ENCODE measurements around the gene KCTD7.
"Not testable (repeated sequence)": the region's sequence is repeated elsewhere in the genome, so short reads cannot be mapped to it uniquely, and the experiment has no call there.

The KCTD7 gene

DNA sequence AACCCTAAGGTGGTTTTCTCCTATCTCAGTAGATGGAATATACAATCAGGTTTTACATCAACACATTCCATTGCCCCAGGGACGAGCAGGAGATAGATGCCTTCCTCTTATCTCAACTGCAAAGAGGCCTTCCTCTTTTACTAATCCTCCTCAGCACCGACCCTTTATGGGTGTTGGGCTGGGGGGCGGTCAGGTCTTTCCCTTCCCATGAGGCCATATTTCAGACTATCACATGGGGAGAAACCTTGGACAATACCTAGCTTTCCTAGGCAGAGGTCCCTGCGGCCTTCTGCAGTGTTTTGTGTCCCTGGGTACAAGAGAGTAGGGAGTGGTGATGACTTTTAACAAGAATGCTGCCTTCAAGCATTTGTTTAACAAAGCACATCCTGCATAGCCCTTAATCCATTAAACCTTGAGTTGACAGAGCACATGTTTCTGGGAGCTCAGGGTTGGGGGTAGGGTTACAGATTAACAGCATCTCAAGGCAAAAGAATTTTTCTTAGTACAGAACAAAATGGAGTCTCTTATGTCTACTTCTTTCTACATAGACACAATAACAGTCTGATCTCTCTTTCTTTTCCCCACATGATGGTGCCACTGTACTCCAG lies 9.2 kb upstream of the KCTD7 start:
- peak; percentile 6 for DNase-seq

DNA sequence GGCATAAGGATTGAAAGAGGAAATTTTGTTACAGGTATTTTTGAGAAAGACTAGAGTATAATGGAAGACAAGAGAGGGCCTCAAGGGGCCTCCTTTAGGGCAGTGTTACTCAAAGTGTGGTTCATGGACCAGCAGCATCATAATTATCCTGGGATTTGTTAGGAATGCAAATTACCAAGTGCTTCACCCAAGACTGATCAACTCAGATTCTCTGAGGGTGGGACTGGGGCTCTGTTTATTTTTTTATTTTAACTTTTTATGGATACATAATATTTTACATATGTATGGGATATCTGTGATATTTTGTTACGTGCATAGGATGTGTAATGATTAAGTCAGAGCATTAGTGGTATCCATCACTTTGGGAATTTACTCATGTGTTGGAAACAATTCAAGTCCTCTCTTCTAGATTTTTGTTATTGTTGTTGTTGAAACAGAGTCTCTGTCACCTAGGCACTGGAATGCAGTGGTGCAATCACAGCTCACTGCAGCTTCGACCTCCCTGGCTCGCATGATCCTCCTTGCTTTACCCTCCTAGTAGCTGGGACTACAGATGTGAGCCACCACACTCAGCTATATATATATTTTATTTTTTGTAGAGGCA lies 2.2 kb upstream of the KCTD7 start:
- DNase-seq: peak; percentile 85

DNA sequence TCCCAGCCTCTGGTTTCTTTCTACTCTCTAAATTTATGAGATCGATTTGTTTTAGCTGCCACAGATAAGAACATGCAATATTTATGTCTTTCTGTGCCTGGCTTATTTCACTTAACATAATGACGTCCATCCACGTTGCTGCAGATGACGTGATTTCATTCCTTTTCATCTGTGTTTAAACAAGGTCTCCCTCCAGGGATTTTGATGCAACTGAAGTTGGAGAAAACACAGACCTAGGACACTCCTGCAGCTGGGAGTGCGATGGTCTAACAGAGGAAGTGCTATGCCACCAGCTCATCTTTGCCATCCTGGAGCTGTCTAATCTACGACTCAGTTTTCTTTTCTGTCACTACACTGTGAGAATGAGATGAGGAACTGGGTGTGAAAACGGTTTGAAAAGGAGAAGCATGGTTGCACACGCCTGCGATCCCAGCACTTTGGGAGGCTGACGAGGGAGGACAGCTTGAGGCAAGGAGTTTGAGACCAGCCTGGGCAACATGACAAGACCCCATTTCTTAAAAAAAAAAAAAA lies 1.5 kb upstream of the KCTD7 start:
- peak; percentile 50 for DNase-seq

DNA sequence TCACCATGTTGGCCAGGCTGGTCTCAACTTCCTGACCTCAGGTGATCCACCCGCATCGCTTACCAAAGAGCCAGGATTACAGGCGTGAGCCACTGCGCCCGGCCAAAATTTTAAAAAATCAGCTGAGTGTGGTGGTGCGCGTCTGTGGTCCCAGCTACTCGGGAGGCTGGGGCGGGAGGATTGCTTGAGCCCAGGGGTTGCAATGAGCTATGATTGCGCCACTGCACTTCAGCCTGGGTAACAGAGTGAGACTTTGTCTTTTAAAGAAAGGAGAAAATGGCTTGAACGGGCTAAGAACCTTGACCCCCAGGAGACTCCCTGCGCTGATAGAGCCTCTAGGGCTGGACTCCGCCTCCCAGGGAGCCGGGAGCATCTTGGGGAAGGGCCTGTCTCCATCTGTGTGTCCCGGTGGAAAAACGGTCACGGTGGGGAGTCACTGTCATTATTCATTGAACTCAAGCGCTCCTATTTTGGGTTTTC lies 760 bp upstream of the KCTD7 start:
- DNase-seq: no peak

DNA sequence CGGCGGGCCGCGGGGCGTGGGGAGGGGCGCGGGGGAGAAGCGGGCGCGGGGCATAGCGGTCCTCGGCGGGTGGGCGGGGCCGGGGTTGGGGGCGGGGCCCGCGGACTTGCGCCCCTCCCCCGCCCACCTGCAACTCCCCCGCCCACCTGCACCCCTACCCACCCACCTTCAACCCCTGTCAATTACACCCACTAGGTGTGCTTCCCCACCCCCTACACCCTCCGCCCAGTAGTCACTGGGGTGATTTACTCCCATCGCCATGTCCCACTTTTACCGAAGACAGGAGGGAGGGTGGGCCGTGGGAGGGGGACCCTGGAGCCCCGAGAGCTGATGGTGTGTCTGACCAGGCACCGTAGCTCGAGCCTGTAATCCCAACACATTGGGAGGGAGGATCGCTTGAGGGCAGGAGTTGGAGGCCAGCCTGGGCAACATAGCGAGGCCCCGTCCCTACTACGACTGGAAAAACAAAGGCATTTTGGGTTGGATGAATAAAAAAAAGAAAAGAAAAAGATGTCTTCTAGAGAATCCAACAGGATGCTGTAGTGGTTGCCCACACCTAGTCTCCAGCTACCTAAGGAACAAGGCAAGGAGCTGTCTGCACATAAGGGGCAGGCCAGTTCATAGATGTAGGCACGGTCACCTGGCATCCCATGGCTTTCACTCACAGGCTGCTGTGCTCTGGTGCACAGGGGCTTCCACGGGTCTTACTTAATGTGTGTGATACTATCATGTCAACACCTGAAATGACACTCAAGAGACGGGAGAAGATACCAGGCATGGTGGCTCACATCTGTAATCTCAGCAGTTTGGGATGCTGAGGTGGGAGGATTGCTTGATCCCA lies 761 bp downstream of the KCTD7 start:
- no peak for DNase-seq

DNA sequence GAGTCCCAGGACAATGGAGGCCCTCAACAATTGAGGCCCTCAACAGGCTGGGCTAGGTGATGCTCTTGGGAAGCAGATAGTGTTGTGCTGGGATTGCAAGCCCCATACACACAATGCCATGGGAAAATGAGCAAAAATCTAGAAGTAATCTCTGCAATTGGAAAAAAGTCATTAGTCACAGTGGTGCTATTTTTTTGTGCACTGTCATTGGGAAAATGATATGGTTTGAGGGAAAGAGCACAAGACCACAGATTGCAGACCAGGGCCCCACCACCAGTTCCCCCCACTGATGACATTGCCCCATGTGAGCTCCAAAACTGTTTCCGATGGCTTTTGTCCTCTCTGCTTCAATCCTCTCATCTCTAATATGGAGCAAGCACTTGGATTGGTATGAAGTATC lies 1.9 kb downstream of the KCTD7 start:
- DNase-seq: no peak

DNA sequence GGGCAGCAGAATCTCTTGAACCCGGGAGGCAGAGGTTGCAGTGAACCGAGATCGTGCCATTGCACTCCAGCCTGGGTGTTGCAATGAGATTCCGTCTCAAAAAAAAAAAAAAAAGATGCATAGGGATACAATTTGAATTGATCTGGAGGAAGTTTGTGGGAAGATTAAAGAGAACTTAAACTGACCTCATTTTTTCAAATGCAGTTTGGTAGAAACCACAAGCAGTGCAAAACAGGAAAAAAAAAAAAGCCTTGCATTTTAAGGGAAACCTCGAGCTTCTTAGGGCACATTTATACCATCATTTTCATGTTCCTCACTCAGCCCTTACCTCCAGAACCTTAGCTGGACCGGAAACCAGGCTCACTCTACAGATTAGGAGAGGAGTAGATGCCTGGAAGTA lies 2.8 kb downstream of the KCTD7 start:
- no peak for DNase-seq

DNA sequence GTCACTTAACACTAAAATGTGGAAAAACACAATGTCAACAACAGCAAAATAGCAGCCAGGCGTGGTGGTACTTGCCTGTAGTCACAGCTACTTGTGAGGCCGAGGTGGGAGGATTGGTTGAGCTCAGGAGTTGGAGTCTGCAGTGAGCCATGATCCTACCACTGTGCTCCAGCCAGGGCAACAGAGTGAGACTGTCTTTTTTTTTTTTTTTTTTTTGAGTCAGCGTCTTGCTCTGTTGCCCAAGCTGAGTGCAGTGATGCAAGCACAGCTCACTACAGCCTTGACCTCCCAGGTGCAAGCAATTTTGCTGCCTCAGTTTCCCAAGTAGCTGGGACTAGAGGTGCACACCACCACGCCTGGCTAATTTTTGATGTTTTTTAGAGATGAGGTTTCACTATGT lies 6.1 kb downstream of the KCTD7 start:
- DNase-seq: peak; percentile 4

DNA sequence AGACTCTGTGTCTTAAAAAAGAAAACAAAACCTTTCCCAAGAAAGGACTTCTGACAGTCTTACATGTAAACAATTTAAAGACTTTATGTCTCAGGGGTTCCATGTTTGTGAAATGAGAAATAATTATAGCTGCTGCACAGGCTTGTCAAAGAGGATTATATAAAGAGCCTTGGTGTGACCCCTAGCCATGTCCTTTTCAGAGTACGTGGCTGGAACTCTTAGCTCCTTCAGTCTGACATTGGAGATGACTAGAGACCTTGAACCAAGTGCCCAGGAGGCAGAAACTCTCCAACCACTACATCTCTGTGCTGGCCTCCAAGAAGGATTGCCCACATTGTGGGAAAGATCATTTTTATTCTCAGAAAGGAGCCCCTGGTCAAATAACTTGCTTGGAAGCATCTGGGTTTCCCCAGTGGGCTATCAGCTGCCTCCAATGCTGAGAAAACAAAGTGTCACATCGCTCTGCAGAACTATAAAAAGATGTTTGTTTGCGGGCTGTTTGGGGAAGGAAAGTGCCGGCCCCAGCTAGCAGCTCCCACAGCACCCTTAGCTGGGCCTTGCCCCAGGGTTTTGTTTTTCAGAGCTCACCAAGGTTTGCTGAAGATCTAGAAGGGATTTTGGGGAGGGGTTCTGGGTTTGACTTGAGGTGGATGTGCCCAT lies 6.8 kb downstream of the KCTD7 start:
- not testable (repeated sequence) for DNase-seq

DNA sequence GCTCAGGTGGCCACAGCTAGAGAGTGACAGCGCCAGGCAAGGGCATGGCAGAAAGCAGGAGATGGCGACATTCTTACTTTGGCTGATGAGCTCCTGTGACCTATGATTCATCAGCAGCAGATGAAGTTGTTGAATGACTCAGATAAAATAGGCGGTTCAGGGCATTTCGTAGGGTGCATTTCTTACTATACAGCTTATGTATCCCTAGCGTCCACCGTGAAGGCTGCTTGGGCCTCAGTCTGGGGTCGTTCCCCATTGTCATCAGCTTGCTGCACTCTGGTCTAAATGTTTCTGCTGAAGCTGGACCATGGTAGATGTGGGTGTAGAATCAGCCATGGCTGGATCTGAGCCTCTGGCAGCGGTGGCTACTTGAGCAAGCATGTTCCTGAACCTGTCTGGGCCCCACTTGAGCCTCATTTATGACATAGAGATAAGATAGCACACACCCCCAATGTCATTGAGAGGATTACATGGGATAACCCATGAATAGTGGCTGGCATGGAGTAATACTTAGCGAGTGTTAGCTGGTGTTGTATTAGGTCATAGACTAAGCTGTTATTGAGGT lies 7.4 kb downstream of the KCTD7 start:
- peak; percentile 87 for DNase-seq

DNA sequence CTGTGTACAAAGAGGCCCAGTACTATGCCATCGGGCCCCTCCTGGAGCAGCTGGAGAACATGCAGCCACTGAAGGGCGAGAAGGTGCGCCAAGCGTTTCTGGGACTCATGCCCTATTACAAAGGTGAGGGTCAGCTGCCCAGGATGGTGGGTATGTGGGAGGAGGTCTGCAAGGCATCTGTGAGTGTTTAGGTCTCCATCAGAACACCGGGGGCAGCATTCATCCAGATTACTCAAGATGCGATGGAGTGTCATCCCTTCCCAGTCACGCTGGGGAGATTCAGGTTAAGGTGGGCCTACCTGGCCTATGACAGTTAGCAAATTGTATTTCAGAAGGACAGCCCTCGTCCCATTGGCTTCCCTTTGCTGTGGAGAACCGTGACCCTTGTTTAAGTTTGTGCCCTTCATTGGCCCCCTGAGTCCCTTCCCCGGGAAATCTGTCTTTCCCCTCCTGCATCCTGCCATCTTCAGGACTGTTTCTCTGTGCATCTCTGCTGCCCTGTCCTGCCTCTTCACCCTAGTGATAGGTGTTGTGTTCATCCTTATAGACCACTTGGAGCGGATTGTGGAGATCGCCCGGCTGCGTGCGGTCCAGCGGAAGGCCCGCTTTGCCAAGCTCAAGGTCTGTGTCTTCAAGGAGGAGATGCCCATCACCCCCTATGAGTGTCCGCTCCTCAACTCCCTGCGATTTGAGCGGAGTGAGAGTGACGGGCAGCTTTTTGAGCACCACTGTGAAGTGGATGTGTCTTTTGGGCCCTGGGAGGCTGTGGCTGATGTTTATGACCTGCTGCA lies 9.8 kb downstream of the KCTD7 start:
- no peak for DNase-seq

DNA sequence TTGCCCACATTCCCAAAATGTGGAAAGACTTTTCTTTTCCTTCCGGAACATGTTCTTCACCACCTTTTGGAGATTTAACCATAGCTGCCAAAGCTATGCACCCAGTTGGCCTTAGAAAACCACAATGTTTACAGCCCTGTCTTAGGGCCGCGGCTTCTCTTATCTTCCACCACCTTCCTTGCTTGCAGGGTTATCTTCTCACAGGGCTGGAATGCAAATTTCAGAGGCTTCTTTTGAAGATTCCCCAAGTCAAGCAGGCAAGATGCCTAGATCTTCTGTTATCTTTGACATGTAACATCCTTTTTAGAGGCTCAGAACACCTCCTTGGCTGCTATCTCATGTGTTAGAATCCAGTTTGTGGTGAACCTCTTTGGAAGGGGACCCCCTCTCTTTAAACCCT lies 11.1 kb downstream of the KCTD7 start:
- DNase-seq: no peak

DNA sequence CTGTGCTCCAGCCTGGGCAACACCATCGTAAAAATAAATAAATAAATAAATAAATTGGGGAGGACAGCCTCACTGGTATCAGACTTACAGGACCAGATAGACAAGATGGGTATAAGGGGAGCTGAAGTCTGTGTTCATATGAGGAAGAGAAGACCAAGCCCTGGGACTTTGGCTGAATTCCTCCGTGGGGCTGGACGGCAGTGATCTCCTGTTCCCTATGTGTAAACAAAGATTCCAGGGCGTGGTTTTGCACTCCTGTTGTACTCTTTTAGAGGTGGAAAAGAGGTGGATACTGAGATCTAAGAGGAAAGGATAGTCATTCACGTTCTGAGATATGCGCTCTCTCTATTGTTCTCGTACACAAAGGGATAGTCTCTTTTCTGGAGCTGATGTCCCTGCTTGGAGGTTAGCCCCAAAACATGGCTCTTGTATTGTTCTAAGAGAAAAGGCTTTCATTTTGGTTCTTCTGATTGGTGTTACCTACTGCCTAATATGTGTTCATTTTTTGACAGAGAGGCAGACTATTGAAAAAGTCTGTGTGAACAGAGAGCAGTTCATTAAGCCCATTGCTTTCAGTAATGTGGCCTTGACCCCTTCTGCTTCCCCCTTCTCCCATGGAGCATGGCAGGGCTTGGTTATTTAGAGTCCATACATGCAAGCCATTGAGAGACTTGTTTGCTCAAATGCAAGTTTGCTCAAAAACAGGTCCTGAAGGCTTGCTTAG lies 12.3 kb downstream of the KCTD7 start:
- no peak for DNase-seq

DNA sequence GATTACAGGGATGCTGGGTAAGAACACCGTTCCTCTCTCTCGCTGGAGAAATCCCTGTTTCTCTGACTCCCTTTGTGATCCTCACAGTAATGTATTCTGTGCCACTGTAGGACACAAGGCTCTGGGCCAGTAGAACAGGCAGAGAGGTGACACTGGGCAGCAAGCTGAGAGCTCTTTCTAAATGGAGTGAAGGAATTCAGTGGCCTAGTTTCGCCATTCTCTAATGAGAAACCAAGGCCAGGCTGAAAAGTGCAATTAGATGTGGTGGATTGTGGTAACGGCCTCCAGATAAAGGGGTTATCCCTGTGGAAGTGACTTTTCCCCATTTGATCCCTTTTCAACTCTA lies 12.8 kb downstream of the KCTD7 start:
- DNase-seq: no peak

DNA sequence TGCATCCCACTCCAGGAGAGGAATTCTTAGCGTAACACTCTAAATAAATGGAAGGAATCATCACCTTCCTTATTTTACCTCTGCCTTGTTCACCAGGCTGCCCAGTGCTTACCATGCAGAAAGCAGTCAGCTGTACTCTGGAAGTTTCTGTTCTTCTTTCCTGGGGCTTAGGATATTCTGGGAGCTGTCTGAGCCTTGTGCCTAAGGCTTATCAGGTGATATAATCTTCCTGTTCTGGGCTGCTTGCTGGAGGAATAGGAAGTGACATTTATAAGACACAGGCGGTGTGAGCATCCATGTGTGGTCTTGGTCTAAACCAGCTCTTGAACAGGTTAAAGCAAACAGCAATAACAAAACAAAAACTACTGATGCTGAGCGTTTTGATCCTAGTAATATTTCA lies 13.5 kb downstream of the KCTD7 start:
- no peak for DNase-seq

DNA sequence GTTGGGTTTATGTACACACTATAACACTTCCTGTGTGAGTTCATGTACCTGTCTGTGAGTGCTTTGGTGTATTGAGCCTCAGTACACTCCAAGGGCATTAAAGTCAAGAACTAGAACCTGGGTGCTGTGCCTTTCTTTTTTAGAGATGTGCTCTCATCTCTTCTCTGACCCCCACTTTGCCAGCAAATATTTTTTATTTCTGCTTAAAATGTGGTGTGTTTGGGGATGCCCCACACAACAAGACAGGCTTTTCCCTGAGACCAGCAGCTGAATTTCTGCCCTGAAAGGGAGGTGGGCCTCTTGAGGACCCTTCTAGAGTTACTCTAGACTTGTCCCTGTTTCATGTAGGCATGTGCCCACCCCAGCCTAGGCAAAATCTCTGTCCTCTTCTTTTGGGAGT lies 14.3 kb downstream of the KCTD7 start:
- DNase-seq: no peak

DNA sequence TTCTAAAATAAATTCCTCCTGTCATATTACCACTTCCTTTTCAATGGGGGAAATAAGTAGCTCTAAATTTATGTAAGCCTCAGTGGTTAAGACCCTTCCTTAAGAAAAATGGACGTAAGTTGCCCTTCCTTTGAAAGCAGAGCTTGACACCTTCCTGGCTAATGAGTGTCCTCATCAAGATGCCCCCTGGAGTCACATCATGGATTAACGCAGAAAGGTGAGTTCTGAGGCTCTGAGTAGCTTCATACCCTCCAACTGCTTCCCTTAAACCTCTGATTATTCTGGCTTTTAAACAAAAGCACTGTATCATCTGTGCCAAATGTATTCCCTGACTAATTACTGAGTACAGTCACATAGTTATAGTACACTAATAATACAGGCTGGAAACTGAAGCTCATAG lies 14.7 kb downstream of the KCTD7 start:
- DNase-seq: no peak

DNA sequence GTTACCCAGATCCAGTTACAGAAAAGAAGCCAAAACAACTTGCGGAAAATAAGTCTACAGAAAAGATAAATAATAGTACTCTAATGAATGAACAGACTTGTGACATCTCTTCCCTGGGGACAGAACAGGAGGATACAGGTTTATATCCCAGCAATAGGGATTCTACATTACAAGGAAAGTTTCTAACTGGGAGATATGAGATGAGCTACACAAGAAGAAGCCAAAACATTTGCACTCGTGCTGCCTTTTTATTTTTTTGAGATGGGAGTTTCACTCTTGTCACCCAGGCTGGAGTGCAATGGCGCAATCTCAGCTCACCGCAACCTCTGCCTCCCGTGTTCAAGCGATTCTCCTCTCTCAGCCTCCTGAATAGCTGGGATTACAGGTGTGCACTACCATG lies 22.3 kb downstream of the KCTD7 start:
- DNase-seq: not testable (repeated sequence)

DNA sequence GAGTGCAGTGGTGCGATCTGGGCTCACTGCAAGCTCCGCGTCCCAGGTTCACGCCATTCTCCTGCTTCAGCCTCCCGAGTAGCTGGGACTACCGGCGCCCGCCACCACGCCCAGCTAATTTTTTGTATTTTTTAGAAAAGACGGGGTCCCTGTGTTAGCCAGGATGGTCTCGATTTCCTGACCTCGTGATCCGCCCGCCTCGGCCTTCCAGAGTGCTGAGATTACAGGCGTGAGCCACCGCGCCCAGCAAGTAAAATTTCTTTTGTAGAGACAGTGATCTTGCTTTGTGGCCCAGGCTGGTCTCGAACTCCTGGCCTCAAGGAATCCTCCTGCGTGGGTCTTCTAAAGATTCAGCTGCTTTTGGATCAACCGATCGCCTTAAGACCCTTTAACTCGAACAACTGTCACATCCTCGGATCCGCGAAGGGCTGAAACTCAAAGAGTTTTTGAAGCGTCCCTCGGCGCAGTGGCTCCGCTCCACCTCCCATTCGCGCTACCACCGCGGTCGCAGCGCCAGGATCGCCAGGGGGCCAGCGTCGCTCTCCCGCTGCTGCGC lies 25.1 kb downstream of the KCTD7 start:
- not testable (repeated sequence) for DNase-seq

DNA sequence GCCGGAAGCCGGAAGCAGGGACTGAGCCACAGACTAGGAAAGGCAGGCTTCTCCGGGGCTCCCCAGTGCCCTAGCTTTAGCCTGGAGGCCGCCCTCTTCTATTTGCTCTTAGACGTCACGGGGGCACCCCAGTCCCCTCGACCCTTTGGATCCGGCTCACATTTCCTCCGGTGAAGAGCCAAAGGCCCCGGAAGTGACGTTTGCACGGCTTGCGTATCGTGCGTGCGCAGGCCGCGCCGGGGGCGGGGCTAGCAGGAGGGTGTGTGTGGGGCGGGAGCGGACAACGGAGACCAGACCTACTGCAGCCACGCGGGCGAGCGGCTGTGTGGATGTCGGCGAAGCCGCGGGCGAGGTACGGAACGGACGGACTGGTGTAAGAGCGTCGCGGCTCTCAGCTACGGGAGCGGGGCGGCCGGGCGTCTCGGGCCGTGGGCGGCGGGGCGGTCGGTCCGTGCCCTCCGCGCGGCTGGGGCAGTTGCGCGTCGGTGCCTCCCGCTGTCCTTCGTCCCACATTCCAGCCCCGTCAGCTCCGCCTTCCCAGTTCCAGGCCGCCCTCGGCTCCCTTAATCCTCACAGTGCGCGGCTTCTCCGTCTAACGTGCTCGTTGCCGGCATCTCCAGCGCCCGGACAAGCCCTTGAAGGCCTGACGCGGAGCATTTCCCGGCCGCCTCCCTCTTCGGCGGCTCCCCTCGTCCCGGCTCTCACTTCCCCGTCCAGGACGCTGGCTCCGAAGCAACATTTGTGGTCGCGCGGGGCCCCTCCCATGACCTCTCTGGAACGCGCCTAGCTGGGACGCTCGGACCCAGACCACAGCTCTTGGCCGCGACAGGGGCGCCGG lies 25.8 kb downstream of the KCTD7 start:
- peak; percentile 98 for DNase-seq
